Fibroblast of pulmonary artery (primary cell): ENCODE data around the gene NEK7.
A peak's percentile ranks its signal among the peaks of the same experiment; 100 is the strongest.

ENCODE experiments used
- DNase-seq: peaks from one replicate; pipeline ENCODE4 v3.0.0-alpha.2; 2010; ENCODE audit warnings: low read depth
- H3K4me3 ChIP-seq: replicated peaks from 2 replicates; pipeline ENCODE4 v1.5.1; 2011; ENCODE audit warnings: low read depth, mild to moderate bottlenecking, control low read depth, low read length, moderate library complexity
- TF ChIP-seq, protein P1 (sequence below): IDR thresholded peaks from 2 replicates; pipeline ENCODE4 v1.5.1; 2011; ENCODE audit warnings: mild to moderate bottlenecking, control low read depth, low read length, inconsistent platforms; ENCODE audit errors: missing control alignments

Gene NEK7

GRCh38 chr1:198254521-198254920 is 97.7 kb downstream of the NEK7 start:
- TF ChIP-seq, protein P1, sequence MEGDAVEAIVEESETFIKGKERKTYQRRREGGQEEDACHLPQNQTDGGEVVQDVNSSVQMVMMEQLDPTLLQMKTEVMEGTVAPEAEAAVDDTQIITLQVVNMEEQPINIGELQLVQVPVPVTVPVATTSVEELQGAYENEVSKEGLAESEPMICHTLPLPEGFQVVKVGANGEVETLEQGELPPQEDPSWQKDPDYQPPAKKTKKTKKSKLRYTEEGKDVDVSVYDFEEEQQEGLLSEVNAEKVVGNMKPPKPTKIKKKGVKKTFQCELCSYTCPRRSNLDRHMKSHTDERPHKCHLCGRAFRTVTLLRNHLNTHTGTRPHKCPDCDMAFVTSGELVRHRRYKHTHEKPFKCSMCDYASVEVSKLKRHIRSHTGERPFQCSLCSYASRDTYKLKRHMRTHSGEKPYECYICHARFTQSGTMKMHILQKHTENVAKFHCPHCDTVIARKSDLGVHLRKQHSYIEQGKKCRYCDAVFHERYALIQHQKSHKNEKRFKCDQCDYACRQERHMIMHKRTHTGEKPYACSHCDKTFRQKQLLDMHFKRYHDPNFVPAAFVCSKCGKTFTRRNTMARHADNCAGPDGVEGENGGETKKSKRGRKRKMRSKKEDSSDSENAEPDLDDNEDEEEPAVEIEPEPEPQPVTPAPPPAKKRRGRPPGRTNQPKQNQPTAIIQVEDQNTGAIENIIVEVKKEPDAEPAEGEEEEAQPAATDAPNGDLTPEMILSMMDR: peak; percentile 36
- DNase-seq: peak; percentile 59

DNA sequence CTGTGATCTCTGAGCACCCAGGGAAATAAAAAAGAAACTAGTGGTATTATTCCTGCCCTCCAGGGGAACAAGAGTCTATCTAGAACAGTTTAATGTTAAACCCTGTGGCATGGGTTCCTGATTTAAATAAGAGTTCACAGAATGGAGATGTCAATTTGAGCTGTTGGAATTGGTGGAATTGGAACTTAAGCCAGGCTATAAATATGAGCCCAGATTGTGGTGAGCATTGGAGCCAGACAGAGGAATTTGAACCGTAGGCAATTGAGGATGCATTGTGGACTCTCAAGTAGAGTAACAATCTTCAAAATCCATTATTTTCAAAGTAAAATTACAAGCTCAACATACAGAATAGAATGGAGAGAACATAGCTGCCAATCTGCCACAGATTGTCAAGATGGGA is 98.2 kb downstream of the NEK7 start:
- no peak overlapping the region for H3K4me3 ChIP-seq
- TF ChIP-seq, protein P1: no peak
- DNase-seq: no peak

More at GRCh38 chr1:198254521-198254920, 97.7 kb downstream of the NEK7 start:
- H3K4me3 ChIP-seq: no peak overlapping the region

DNA sequence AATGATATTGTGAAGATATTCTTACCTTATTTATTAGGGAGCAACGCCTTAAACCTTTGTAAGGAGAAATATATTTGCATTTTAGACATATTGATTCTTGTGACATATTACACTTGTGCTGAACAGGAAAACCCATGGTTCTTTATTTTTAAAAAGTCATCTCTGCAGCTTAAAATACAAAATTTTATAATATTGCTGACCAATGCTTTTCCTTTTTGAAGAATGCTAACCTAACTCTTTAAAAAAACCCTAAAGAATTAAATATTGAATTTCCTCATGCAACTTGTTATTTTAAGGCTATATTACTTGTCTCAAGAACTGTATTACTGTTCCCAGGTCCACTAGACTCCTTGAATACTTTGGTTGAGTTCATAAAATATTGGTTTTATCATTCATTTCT is 99.0 kb downstream of the NEK7 start:
- no peak for DNase-seq
- TF ChIP-seq, protein P1: no peak
- H3K4me3 ChIP-seq: no peak overlapping the region

- H3K4me3 ChIP-seq: no peak overlapping the region
- TF ChIP-seq, protein P1: no peak
- peak; percentile 70 for DNase-seq
Observed at GRCh38 chr1:198258491-198258890, 101.7 kb downstream of the NEK7 start.

DNA sequence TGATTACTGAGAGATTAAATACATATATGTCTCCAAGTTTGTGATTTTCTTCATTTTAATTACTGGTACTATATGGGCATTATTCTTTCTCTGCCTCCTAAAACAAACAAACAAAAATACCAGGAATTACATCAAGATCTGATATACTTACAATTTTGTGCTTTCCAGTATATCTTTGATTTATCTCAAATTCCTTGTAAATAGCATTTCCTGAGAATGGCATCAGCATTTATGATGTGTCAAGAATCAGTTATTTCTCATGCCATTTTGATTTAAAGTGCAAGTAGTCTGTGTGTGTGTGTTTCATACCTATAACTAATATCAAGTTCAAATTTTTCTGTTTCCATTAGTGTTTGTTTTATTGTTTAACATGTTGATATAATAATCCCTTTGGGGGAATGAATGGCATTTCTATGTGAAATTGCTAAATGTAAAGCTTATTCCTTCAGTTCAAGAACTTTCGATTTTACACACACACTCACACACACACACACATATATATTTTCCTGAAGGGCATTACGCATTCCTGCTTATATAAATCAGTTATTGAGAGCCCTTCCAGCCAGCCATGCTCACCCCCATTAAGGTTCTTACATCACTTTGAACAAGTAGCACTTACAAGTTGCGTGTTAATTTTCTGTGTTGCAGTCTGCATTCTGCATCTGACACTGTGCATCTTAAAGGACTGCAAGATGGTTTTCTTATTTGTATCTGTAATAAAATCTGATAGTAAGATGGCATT is 102.7 kb downstream of the NEK7 start:
- TF ChIP-seq, protein P1: no peak
- no peak for DNase-seq

DNA sequence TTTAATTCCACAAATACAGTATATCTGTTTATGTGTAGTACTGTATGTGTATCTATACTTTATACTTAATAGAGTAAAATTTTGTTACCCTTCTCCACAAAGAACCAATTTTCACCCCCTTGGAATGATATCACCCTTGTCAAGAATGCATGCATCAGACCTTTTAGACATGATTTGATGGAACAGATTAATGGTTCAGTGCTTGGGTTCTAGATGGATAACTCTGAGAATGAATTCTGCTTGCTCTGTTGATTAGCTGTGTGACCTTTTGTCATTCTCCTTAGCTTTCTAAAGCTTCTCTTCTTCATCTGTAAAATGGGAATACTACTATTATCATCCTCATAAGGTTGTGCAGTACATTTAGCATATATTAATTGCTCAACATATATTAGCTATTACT is 105.1 kb downstream of the NEK7 start:
- no peak for DNase-seq
- H3K4me3 ChIP-seq: no peak overlapping the region
- TF ChIP-seq, protein P1: no peak

More for the DNA sequence above, 102.7 kb downstream of the NEK7 start:
- H3K4me3 ChIP-seq: no peak overlapping the region

DNA sequence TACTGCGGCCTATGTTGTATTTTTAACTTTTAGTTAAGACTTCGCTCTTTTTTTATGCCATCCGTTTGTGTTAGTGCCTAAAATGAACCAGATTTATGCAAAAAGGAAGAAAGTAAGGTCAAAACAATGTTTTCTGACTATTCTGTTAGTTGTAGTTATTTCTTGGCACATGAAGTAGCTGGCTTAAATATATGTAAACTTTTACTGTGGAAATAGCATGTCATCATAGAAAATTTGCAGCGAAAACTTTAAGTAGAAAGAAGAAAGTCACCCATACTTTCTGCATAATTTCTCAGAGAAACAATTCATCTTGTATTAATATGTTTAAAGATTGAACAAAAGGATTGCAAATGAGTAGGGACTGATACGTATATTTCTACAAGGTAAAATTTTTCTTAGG is 106.4 kb downstream of the NEK7 start:
- no peak for DNase-seq
- H3K4me3 ChIP-seq: no peak overlapping the region
- TF ChIP-seq, protein P1: no peak
